Ishikawa (cell line): ENCODE data around the gene ASMTL.
A peak's percentile ranks its signal among the peaks of the same experiment; 100 is the strongest.

Experiments
- CEBPB ChIP-seq: IDR thresholded peaks from 2 replicates; pipeline ENCODE4 v1.6.1; 2012
- RAD21 ChIP-seq: IDR thresholded peaks from 2 replicates; pipeline ENCODE4 v1.6.1; 2012; ENCODE audit warnings: low read depth
- REST ChIP-seq: IDR thresholded peaks from 2 replicates; pipeline ENCODE4 v1.6.1; 2012; ENCODE audit warnings: low read depth, mild to moderate bottlenecking
- TCF12 ChIP-seq: IDR thresholded peaks from 2 replicates; pipeline ENCODE4 v1.6.1; 2012; ENCODE audit warnings: low read depth
- TEAD4 ChIP-seq: IDR thresholded peaks from 2 replicates; pipeline ENCODE4 v1.6.1; 2012
- USF1 ChIP-seq: IDR thresholded peaks from 2 replicates; pipeline ENCODE4 v1.6.1; 2012

- TF ChIP-seq TCF12 (no peak), TEAD4 (no peak), RAD21 (no peak), USF1 (peak; percentile 13; the same call in 1 of the 2 replicates), CEBPB (no peak), REST (no peak)
These were observed 51.8 kb downstream of the ASMTL start for GRCh38 chrX:1400742-1401471.
